K562 (cell line): Measurements from ENCODE around the gene ZDHHC12. TPM values are rescaled to one million over a fixed set of nuclear protein-coding genes. Genes with fewer than 3 reads are reported as not detected.

ENCODE experiments used
- AFF4 ChIP-seq: sonication (generic); formaldehyde crosslinking; IDR thresholded peaks from 2 replicates; pipeline ENCODE4 v1.8.0; 2023; ENCODE audit warnings: mild to moderate bottlenecking, missing genetic modification reagents
- ETV5 ChIP-seq: sonication (generic); formaldehyde crosslinking; IDR thresholded peaks from 2 replicates; pipeline ENCODE4 v1.4.0; 2020; ENCODE audit warnings: low read depth, mild to moderate bottlenecking, missing genetic modification reagents
- FOSL1 ChIP-seq: fragments of 200-800 bp; sonication (Bioruptor generic); conservative IDR thresholded peaks from 2 replicates; pipeline ENCODE4 v1.6.1; 2016; ENCODE audit warnings: missing genetic modification characterization, missing compliant biosample characterization
- FOXK2 ChIP-seq, 2 experiments: fragments of 450-650 bp; IDR thresholded peaks in 1 of 2; conservative IDR thresholded peaks in 1 of 2; 2 replicates each; pipeline ENCODE4 v1.6.1; 2016; ENCODE audit warnings: low read depth in 2 of 2, mild to moderate bottlenecking in 1 of 2
- MAFF ChIP-seq: IDR thresholded peaks from 2 replicates; pipeline ENCODE4 v1.6.1; 2012; ENCODE audit warnings: low read length, improper control_type of control experiment
- MTA3 ChIP-seq: fragments of 450-650 bp; formaldehyde crosslinking; IDR thresholded peaks from 2 replicates; pipeline ENCODE4 v1.6.1; 2017; ENCODE audit warnings: mild to moderate bottlenecking, borderline replicate concordance
- NKRF ChIP-seq: fragments of 450-650 bp; IDR thresholded peaks from 2 replicates; pipeline ENCODE4 v1.6.1; 2016; ENCODE audit warnings: borderline replicate concordance
- POLR2B ChIP-seq: fragments of 450-650 bp; IDR thresholded peaks from 2 replicates; pipeline ENCODE4 v1.6.1; 2018; ENCODE audit warnings: low read depth; ENCODE audit not compliant: partially characterized antibody
- STAT5B ChIP-seq: fragments of 250-450 bp; sonication (Bioruptor Pico); IDR thresholded peaks from 2 replicates; pipeline ENCODE4 v1.8.0; 2021; ENCODE audit warnings: mild to moderate bottlenecking, inconsistent platforms
- ZNF121 ChIP-seq: sonication (generic); formaldehyde crosslinking; conservative IDR thresholded peaks from 2 replicates; pipeline ENCODE4 v1.8.0; 2022; ENCODE audit warnings: missing genetic modification reagents
- ZNF431 ChIP-seq: sonication (generic); formaldehyde crosslinking; IDR thresholded peaks from 2 replicates; pipeline ENCODE4 v1.8.0; 2022; ENCODE audit warnings: mild to moderate bottlenecking, missing genetic modification reagents
- polyA plus RNA-seq, 8 experiments: library from polyadenylated mRNA; depleted of rRNA in 4 of 8; stranded (reverse) in 5 of 8; unstranded in 3 of 8; fragments of >200 nt; fragmentation: Nextera tagmentation in 2 of 8; fragmentation: Illumina TruSeq in 1 of 8; extraction: Ambion mirVana in 2 of 8; extraction: Trizol in 1 of 8; gene quantifications; 2 replicates each; pipeline versions ENCODE4 v1.2.1 to v1.2.3, GENCODE V29; 2011 to 2014; ENCODE audit warnings: inconsistent platforms in 1 of 8, missing spikeins in 1 of 8
- total RNA-seq, 7 experiments: library from RNA; depleted of rRNA in 6 of 7; stranded (reverse); fragments of >200 nt in 6 of 7; fragmentation: Illumina TruSeq in 2 of 7; extraction: Trizol in 2 of 7; gene quantifications; 2 replicates each; pipeline versions ENCODE4 v1.2.1 to v1.2.3, GENCODE V29; 2011 to 2021; ENCODE audit warnings: low replicate concordance in 1 of 7
- TF ChIP-seq, protein P1 (sequence below), 2 experiments: fragments of 450-650 bp; IDR thresholded peaks; 2 replicates each; pipeline ENCODE4 v1.6.1; 2018; ENCODE audit warnings: mild to moderate bottlenecking in 2 of 2, low read depth in 1 of 2; ENCODE audit not compliant: partially characterized antibody in 2 of 2

ZDHHC12 gene
- total and polyA plus RNA-seq, 9 of the 15 experiments (the other 6 are each of a cell fraction or from before 2014, with no cell fraction given), result 0.21 to 38.0 (median 13.8) TPM

DNA sequence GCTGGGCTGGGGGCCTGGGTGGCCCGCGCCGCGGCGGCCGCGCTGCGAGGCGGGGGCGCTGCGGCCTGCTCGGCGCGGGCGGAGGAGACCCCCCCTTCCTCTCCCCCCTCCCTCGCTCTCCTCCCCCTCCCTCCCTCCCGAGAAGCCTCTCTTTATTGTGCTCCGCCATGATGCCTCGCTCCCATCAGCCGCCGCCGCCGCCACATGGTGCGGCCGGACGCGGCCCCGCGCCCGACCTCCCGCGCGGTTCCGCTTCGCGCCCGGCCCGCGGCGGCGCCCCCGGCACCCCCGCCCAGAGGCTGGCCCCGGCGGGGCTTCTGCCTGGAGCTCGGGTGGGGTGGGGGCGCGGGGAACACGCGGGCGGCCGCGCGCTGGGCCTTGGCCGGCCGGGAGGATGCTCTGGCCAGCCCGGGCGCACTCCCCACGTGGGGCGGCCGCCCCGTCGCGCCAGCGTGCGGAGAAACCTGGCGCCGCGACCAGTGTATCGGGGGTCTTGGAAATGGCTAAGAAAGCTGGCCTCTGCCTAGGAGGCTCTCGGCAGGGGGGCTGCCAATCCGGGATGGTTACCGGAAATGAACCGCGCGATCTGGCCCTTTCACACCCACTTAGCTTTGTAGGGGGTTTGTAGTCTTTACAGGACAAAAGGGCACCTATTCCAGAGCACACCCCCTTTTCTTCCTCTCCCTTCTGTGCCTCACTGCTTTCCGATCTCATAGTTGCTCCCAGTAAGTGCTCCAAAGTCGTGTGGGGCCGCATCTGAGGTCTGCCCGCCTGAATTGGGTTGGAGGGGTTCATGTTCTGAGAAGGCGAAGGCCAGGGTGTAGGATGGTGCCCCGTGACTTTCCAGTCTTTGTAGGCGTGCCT lies 33.9 kb downstream of the ZDHHC12 start (continued):
- peak; percentile 92 for TF ChIP-seq NKRF
- TF ChIP-seq MTA3, result no peak
- no peak for TF ChIP-seq STAT5B
- TF ChIP-seq ZNF431 (CRISPR knock-in tag), result peak; percentile 68; the same call in 1 of the 2 replicates
- no peak for TF ChIP-seq ZNF121 (CRISPR knock-in tag)
- no peak for TF ChIP-seq FOSL1 (tag)
- TF ChIP-seq AFF4 (CRISPR knock-in tag), result peak; percentile 33; the same call in 1 of the 2 replicates
- TF ChIP-seq POLR2B, result peak; percentile 41
- peak; percentile 57; the same call in 1 of the 2 replicates for TF ChIP-seq ETV5
- no peak for TF ChIP-seq FOXK2 (conservative IDR thresholded peaks at IDR 0.05 in 1 of 2, IDR thresholded peaks at IDR 0.05 in 1 of 2; ENCODE audit: low read depth in 2 of 2)
- TF ChIP-seq, protein P1, sequence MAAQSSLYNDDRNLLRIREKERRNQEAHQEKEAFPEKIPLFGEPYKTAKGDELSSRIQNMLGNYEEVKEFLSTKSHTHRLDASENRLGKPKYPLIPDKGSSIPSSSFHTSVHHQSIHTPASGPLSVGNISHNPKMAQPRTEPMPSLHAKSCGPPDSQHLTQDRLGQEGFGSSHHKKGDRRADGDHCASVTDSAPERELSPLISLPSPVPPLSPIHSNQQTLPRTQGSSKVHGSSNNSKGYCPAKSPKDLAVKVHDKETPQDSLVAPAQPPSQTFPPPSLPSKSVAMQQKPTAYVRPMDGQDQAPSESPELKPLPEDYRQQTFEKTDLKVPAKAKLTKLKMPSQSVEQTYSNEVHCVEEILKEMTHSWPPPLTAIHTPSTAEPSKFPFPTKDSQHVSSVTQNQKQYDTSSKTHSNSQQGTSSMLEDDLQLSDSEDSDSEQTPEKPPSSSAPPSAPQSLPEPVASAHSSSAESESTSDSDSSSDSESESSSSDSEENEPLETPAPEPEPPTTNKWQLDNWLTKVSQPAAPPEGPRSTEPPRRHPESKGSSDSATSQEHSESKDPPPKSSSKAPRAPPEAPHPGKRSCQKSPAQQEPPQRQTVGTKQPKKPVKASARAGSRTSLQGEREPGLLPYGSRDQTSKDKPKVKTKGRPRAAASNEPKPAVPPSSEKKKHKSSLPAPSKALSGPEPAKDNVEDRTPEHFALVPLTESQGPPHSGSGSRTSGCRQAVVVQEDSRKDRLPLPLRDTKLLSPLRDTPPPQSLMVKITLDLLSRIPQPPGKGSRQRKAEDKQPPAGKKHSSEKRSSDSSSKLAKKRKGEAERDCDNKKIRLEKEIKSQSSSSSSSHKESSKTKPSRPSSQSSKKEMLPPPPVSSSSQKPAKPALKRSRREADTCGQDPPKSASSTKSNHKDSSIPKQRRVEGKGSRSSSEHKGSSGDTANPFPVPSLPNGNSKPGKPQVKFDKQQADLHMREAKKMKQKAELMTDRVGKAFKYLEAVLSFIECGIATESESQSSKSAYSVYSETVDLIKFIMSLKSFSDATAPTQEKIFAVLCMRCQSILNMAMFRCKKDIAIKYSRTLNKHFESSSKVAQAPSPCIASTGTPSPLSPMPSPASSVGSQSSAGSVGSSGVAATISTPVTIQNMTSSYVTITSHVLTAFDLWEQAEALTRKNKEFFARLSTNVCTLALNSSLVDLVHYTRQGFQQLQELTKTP (IDR thresholded peaks at IDR 0.05; ENCODE audit: low read depth in 1 of 2, partially characterized antibody in 2 of 2), result no peak
- TF ChIP-seq MAFF, result no peak
